HG03442 (cell line): ENCODE measurements around the gene KDM4C.
A peak's percentile ranks its signal among the peaks of the same experiment; 100 is the strongest.

Experiments used
- ATAC-seq: cut with Tn5 transposase; IDR thresholded peaks from one replicate; pipeline ENCODE4 v1.9.1; 2021; ENCODE audit warnings: mild to moderate bottlenecking, moderate library complexity; ENCODE audit not compliant: unreplicated experiment

The KDM4C gene

GRCh38 chr9:6897898-6898302, 140.1 kb downstream of the KDM4C start:
- ATAC-seq = no peak

- ATAC-seq = no peak
Observed at GRCh38 chr9:6899274-6899673, 141.5 kb downstream of the KDM4C start.

GRCh38 chr9:6900440-6900883, 142.7 kb downstream of the KDM4C start:
- ATAC-seq = no peak

GRCh38 chr9:6901180-6901579, 143.4 kb downstream of the KDM4C start:
- ATAC-seq = no peak

GRCh38 chr9:6902423-6902822, 144.7 kb downstream of the KDM4C start:
- ATAC-seq = peak; percentile 47

- no peak for ATAC-seq
Observed at GRCh38 chr9:6904371-6904770, 146.6 kb downstream of the KDM4C start.

- no peak for ATAC-seq
Observed at GRCh38 chr9:6905850-6906375, 148.1 kb downstream of the KDM4C start.

GRCh38 chr9:6907772-6908381, 150.1 kb downstream of the KDM4C start:
- ATAC-seq = no peak

- no peak for ATAC-seq
Observed at GRCh38 chr9:6909181-6909580, 151.4 kb downstream of the KDM4C start.

- no peak for ATAC-seq
Observed at GRCh38 chr9:6910032-6910431, 152.3 kb downstream of the KDM4C start.

GRCh38 chr9:6910497-6910896, 152.7 kb downstream of the KDM4C start:
- ATAC-seq = no peak

GRCh38 chr9:6911901-6912638, 154.3 kb downstream of the KDM4C start:
- ATAC-seq = no peak

- ATAC-seq = no peak
Observed at GRCh38 chr9:6915635-6916034, 157.9 kb downstream of the KDM4C start.

- peak; percentile 90 for ATAC-seq
Observed at GRCh38 chr9:6917162-6917561, 159.4 kb downstream of the KDM4C start.

GRCh38 chr9:6920041-6920440, 162.3 kb downstream of the KDM4C start:
- ATAC-seq = no peak

- ATAC-seq = no peak
Observed at GRCh38 chr9:6921315-6921714, 163.5 kb downstream of the KDM4C start.

- ATAC-seq = no peak
Observed at GRCh38 chr9:6922124-6922676, 164.4 kb downstream of the KDM4C start.

GRCh38 chr9:6922680-6923079, 164.9 kb downstream of the KDM4C start:
- ATAC-seq = no peak

- no peak for ATAC-seq
Observed at GRCh38 chr9:6923086-6923485, 165.3 kb downstream of the KDM4C start.

- no peak for ATAC-seq
Observed at GRCh38 chr9:6924149-6924548, 166.4 kb downstream of the KDM4C start.

- no peak for ATAC-seq
Observed at GRCh38 chr9:6924988-6925563, 167.3 kb downstream of the KDM4C start.

GRCh38 chr9:6925836-6926235, 168.1 kb downstream of the KDM4C start:
- ATAC-seq = no peak
